T-cell (primary cell): ENCODE measurements around the gene PODXL2. TPM values are rescaled to one million over a fixed set of nuclear protein-coding genes. Genes with fewer than 3 reads are reported as not detected.

Experiments
- ATAC-seq, 4 experiments: fragments of 200-7000 bp in 3 of 4; fragments of 150-1000 bp in 1 of 4; cut with Tn5 transposase; replicated peaks in 1 of 4; 1 replicate in 3 of 4; 2 replicates in 1 of 4; pipeline ENCODE4 v1.10.0; 2021; ENCODE audit warnings: moderate library complexity in 3 of 4, mild to moderate bottlenecking in 2 of 4, moderate number of reproducible peaks in 1 of 4
- CTCF ChIA-PET, 2 donors: fragments of 300-600 bp; sonication (Branson Sonifier 250); formaldehyde crosslinking; loops; one replicate each; lab custom pipeline; 2022; ENCODE audit warnings: antibody characterized with exemption in 2 of 2; lab: Charles Lee
- POLR2A ChIA-PET, 2 donors: fragments of 300-600 bp; sonication (Branson Sonifier 250); formaldehyde crosslinking; loops; one replicate each; lab custom pipeline; 2022; ENCODE audit warnings: antibody characterized with exemption in 2 of 2; lab: Charles Lee
- DNase-seq, 35 experiments: peaks; one replicate each; pipeline versions ENCODE4 v3.0.0 to v3.0.0-alpha.2; 2013 to 2023
- H3K27ac ChIP-seq: one replicate; pipeline ENCODE4 v1.5.1; 2013; ENCODE audit warnings: low read length
- H3K27me3 ChIP-seq, 2 experiments: replicated peaks in 1 of 2; 1 replicate in 1 of 2; 2 replicates in 1 of 2; pipeline versions ENCODE4 v1.6.1 to v1.7.0; 2013; ENCODE audit warnings: low read length in 1 of 2, mixed read lengths in 1 of 2; ENCODE audit not compliant: control insufficient read depth in 2 of 2, insufficient read depth in 2 of 2; ENCODE audit errors: extremely low read depth in 1 of 2
- H3K36me3 ChIP-seq, 2 donors: 1 replicate in 1 of 2; 2 replicates in 1 of 2; pipeline versions ENCODE4 v1.6.1 to v1.7.0; 2013; ENCODE audit warnings: low read length in 1 of 2; ENCODE audit not compliant: control insufficient read depth in 2 of 2, insufficient read depth in 1 of 2; ENCODE audit errors: extremely low read depth in 1 of 2
- H3K4me1 ChIP-seq, 2 experiments: 1 replicate in 1 of 2; 2 replicates in 1 of 2; pipeline versions ENCODE4 v1.6.1 to v1.7.0; 2013; ENCODE audit warnings: low read length in 2 of 2, mixed read lengths in 1 of 2; ENCODE audit not compliant: insufficient read depth in 2 of 2, control insufficient read depth in 1 of 2; ENCODE audit errors: extremely low read depth in 1 of 2
- H3K4me3 ChIP-seq, 2 donors: 1 replicate in 1 of 2; 2 replicates in 1 of 2; pipeline versions ENCODE4 v1.5.1 to v1.7.0; 2013; ENCODE audit warnings: mild to moderate bottlenecking in 2 of 2, low read length in 1 of 2, moderate library complexity in 1 of 2; ENCODE audit not compliant: control insufficient read depth in 1 of 2; ENCODE audit errors: extremely low read depth in 1 of 2
- H3K9me3 ChIP-seq: 2 replicates; pipeline ENCODE4 v1.7.0; 2013
- H3K27ac Mint-ChIP-seq, 2 donors: one replicate each; pipeline ENCODE4 v1.8.0; 2020 to 2021; ENCODE audit warnings: mild to moderate bottlenecking in 2 of 2, mixed read lengths in 2 of 2
- H3K27me3 Mint-ChIP-seq, 2 donors: one replicate each; pipeline ENCODE4 v1.8.0; 2021 to 2022; ENCODE audit warnings: mixed read lengths in 2 of 2
- H3K36me3 Mint-ChIP-seq: one replicate; pipeline ENCODE4 v1.8.0; 2021; ENCODE audit warnings: mixed read lengths
- H3K4me1 Mint-ChIP-seq, 3 donors: one replicate each; pipeline ENCODE4 v1.8.0; 2020 to 2022; ENCODE audit warnings: mixed read lengths in 3 of 3, mild to moderate bottlenecking in 1 of 3
- H3K4me3 Mint-ChIP-seq, 3 donors: one replicate each; pipeline ENCODE4 v1.8.0; 2020 to 2022; ENCODE audit warnings: mild to moderate bottlenecking in 3 of 3, mixed read lengths in 3 of 3, moderate library complexity in 3 of 3
- H3K9me3 Mint-ChIP-seq, 3 donors: one replicate each; pipeline ENCODE4 v1.8.0; 2020 to 2022; ENCODE audit warnings: mixed read lengths in 3 of 3
- WGBS: methylation state at CpG from one replicate; pipeline ENCODE4 v1.1.5; 2013; ENCODE audit warnings: missing lambda C conversion rate; ENCODE audit not compliant: insufficient coverage; 5-methylcytosine and 5-hydroxymethylcytosine counted together
- total RNA-seq, 35 experiments: library from RNA in 6 of 35; stranded (reverse) in 6 of 35; fragments of 120-200 nt in 1 of 35; gene quantifications; one replicate each; pipeline versions ENCODE4 v1.2.1 to v1.2.4 and lab custom pipeline; 2013 to 2026

The PODXL2 gene
- total RNA-seq, 5 donors from 2014 or later (not counting 1 experiment from before 2014, with no cell fraction given), result 2.0 to 4.7 (median 4.2) TPM

DNA sequence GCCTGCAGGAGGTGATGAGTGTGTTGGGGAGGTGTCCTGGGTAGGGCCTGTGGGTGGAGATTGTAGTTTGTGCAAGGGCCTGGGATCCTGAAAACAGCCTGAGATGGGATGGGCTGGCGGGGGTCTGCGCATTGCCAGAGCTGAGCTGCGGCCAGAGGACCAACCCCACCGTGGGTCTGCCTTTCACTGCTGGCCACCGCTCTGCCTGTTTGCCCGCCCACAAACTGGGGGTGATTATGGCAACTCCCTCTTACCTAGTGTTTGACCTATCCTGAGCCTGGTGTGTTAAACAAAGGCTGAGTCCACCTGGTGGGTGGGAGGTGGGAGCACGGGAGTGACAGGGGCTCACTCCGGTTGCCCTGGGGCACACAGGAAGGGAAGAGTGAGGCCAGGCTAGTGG is 53.6 kb downstream of the PODXL2 start:
- Mint-ChIP-seq H3K9me3 (no peaks in the 10 kb centered on the region), H3K27me3 (no peaks in the 10 kb centered on the region), H3K36me3 (peaks cover 3% of the 10 kb centered on the region), H3K4me1 (peaks cover 7 to 21% (median 13%) of the 10 kb centered on the region in 3 donors), H3K27ac (peak overlapping the region in 1 of 2 donors; percentile 7), H3K4me3 (no peak overlapping the region)
- Histone ChIP-seq H3K4me3 (no peak overlapping the region), H3K27ac (no peak overlapping the region), H3K36me3 (peaks cover 10 to 14% of the 10 kb centered on the region in 2 donors), H3K9me3 (no peaks in the 10 kb centered on the region), H3K27me3 (no peaks in the 10 kb centered on the region), H3K4me1 (peaks cover 0 to 6% of the 10 kb centered on the region in 2 experiments)
- ChIA-PET CTCF (interaction anchor here in 1 of 2 donors (0.7 kb wide), 1 partner anchor 818 kb away, joined by 6 read pairs; no protein-coding TSS in a partner anchor), POLR2A (no interaction called here)
- peak in 3 of 35 experiments; percentile 2 to 21 (median 10) for DNase-seq
- no peak for ATAC-seq
- WGBS, result 93% methylated on average over 3 of the region's 8 CpGs

DNA sequence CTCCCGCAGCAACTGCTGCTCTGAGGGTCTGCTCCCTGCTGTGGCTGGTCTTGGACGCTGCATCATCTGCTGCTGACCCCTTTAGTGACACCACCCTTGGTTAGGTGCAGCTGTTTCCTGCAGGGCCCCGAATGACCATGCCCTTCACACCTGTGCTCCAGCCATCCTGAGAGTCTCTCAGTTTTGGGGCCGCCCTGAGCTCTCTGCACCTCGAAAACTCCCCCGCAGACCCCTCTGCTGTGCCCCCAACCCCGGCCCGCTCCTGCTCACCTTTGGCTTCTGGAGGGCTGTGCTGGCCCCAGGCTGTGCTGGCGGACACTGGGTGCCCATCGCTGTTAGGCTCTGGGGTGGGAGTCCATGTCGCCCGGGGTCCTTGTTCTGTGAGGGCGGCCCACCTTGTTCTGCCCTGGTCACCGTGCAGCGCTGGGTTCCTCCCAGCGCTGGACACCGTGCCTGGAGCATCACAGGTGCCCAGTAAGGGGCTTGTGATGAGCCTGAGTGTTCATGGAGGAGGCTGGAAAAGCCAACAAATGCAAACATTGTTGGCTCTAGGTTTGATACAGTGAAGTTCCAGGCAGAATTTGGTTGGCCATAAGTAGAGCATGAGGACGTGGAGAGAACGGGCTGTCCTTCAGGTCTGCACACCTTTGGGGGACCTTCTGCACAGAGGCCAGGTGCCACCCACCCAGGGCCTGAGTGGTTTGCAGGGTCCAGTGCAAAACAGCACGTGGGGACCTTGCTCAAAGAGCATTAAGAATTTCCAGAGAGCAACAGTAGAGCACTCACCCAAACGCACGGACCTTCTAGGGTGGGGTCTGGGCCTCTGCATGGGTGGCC is 56.1 kb downstream of the PODXL2 start:
- H3K4me3 ChIP-seq, result no peak overlapping the region
- H3K4me1 ChIP-seq, result peaks cover 0 to 6% of the 10 kb centered on the region in 2 experiments
- no peak overlapping the region for H3K27ac ChIP-seq
- ChIA-PET CTCF (no interaction called here), POLR2A (no interaction called here)
- H3K27ac Mint-ChIP-seq, result no peak overlapping the region
- no peaks in the 10 kb centered on the region for H3K9me3 ChIP-seq
- peaks cover 2 to 7% of the 10 kb centered on the region in 2 donors for H3K36me3 ChIP-seq
- H3K4me1 Mint-ChIP-seq, result peaks cover 7 to 12% (median 9%) of the 10 kb centered on the region in 3 donors
- H3K9me3 Mint-ChIP-seq, result no peaks in the 10 kb centered on the region
- ATAC-seq, result no peak
- H3K4me3 Mint-ChIP-seq, result no peak overlapping the region
- no peaks in the 10 kb centered on the region for H3K27me3 Mint-ChIP-seq
- H3K36me3 Mint-ChIP-seq, result no peaks in the 10 kb centered on the region
- H3K27me3 ChIP-seq, result peaks cover 0 to 15% of the 10 kb centered on the region in 2 experiments
- peak in 1 of 35 experiments; percentile 0 for DNase-seq
- 83% methylated on average over 20 of the region's 22 CpGs for WGBS

DNA sequence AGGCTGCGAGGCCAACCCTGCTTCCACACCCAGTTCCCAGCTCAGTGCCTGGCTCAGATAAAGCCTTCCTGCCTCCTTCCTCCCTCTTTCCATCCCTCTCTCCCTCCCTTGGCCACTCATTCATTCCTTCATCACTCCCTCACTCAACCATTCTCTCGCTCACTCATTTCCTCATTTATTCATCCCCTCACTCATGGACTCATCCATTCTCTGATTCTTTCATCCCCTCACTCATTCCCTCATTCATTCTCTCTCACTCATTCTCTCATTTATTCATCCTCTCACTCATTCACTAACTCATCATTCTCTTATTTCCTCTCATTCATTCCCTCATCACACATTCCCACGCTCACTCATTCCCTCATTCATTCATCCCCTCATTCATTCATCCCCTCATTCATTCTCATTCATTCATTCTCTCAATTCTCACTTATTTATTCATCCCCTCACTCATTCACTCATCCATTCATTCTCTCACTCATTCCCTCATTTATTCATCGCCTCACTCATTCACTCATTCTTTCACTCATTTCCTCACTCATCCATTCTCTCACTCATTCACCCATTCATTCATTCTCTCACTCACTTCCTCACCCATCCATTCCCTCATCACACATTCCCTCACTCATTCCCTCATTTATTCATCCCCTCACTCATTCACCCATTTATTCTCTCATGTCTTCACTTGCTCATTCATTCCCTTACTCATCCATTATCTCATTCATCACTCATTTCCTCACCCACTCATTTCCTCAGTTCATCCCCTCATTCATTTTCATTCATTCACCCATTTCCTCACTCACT is 56.9 kb downstream of the PODXL2 start:
- H3K27ac Mint-ChIP-seq, result no peak overlapping the region
- no peaks in the 10 kb centered on the region for H3K9me3 Mint-ChIP-seq
- ChIA-PET CTCF (no interaction called here), POLR2A (no interaction called here)
- H3K4me1 Mint-ChIP-seq, result peaks cover 7 to 12% (median 9%) of the 10 kb centered on the region in 3 donors
- H3K27ac ChIP-seq, result no peak overlapping the region
- no peak for DNase-seq
- no peak overlapping the region for H3K4me3 ChIP-seq
- no peaks in the 10 kb centered on the region for H3K27me3 Mint-ChIP-seq
- no peaks in the 10 kb centered on the region for H3K9me3 ChIP-seq
- H3K36me3 Mint-ChIP-seq, result no peaks in the 10 kb centered on the region
- H3K27me3 ChIP-seq, result peaks cover 0 to 21% of the 10 kb centered on the region in 2 experiments
- peaks cover 0 to under 1% of the 10 kb centered on the region in 2 donors for H3K36me3 ChIP-seq
- H3K4me1 ChIP-seq, result peaks cover 0 to 6% of the 10 kb centered on the region in 2 experiments
- 89% methylated on average over 4 of the region's 4 CpGs for WGBS
- no peak for ATAC-seq
- no peak overlapping the region for H3K4me3 Mint-ChIP-seq

DNA sequence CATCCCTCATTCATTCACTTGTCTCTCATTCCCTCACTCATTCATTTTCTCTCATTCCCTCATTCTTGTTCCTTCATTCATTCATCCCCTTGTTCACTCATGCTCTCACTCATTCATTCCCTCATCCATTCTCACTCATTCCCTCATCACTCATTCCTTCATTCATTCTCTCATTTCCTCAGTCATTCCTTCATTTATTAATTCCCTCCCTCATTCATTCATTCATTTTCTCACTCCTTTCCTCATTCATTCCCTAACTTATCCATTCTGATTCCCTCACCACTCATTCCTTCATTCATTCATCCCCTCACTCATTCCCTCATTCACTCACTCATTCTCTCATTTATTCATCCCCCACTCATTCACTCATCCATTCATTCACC is 57.5 kb downstream of the PODXL2 start:
- peaks cover 0 to 6% of the 10 kb centered on the region in 2 experiments for H3K4me1 ChIP-seq
- DNase-seq (no peak), ATAC-seq (no peak)
- peaks cover 0 to 26% of the 10 kb centered on the region in 2 experiments for H3K27me3 ChIP-seq
- Mint-ChIP-seq H3K36me3 (no peaks in the 10 kb centered on the region), H3K27ac (no peak overlapping the region), H3K4me1 (peaks cover 7 to 12% (median 9%) of the 10 kb centered on the region in 3 donors), H3K4me3 (no peak overlapping the region), H3K27me3 (no peaks in the 10 kb centered on the region), H3K9me3 (no peaks in the 10 kb centered on the region)
- no peaks in the 10 kb centered on the region for H3K9me3 ChIP-seq
- no peak overlapping the region for H3K4me3 ChIP-seq
- no peaks in the 10 kb centered on the region for H3K36me3 ChIP-seq
- ChIA-PET CTCF (no interaction called here), POLR2A (no interaction called here)
- no peak overlapping the region for H3K27ac ChIP-seq

DNA sequence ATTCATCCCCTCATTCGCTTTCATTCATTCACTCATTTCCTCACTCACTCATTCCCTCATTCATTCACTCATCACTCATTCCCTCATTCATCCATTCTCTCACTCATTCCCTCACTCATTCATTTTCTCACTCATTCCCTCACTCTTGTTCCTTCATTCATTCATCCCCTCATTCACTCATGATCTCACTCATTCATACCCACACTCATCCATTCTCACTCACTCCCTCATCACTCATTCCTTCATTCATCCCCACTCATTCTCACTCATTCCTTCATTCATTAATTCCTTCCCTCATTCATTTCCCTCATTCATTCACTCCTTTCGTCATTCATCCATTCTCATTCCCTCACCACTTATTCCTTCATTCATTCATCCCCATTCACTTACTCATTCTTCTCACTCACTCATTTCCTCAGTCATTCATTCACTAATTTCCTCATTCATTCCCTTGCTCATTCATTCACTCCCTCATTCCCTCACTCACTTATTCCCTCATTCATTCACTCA is 58.3 kb downstream of the PODXL2 start:
- 100% methylated on average over 2 of the region's 2 CpGs for WGBS
- Histone ChIP-seq H3K36me3 (no peaks in the 10 kb centered on the region), H3K9me3 (no peaks in the 10 kb centered on the region), H3K4me1 (peaks cover 0 to 6% of the 10 kb centered on the region in 2 experiments), H3K27ac (no peak overlapping the region), H3K4me3 (no peak overlapping the region), H3K27me3 (peaks cover 0 to 27% of the 10 kb centered on the region in 2 experiments)
- no peak overlapping the region for H3K27ac Mint-ChIP-seq
- no peak overlapping the region for H3K4me3 Mint-ChIP-seq
- POLR2A ChIA-PET, result no interaction called here
- no peaks in the 10 kb centered on the region for H3K36me3 Mint-ChIP-seq
- DNase-seq, result no peak
- CTCF ChIA-PET, result no interaction called here
- H3K9me3 Mint-ChIP-seq, result no peaks in the 10 kb centered on the region
- no peaks in the 10 kb centered on the region for H3K27me3 Mint-ChIP-seq
- ATAC-seq, result no peak
- peaks cover 7 to 12% (median 9%) of the 10 kb centered on the region in 3 donors for H3K4me1 Mint-ChIP-seq

DNA sequence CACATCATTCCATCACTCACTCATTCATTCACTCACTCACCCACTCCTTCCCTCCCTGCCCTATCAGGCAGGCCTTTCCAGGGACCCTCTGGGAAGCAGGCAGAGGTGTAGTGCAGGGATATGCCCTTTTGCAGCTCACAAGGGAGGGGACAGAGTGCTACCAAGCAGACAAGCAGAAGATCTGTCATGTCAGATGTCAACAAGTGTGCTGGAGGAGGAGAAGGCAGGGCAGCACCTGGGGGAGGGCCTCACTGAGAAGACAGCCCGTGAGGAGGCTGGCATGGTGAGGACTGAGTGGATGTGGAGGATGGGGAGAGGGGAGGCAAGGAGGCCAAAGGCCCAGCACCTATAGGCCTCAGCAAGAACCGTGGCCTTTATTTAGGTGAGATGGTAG is 59.0 kb downstream of the PODXL2 start:
- CTCF ChIA-PET, result no interaction called here

More for the DNA sequence above, 59.0 kb downstream of the PODXL2 start:
- no CpG with 5 or more reads among the region's 2 CpGs for WGBS
- H3K4me3 ChIP-seq, result no peak overlapping the region
- Mint-ChIP-seq H3K36me3 (no peaks in the 10 kb centered on the region), H3K4me1 (peaks cover 7 to 12% (median 9%) of the 10 kb centered on the region in 3 donors), H3K4me3 (no peak overlapping the region), H3K27ac (no peak overlapping the region), H3K9me3 (no peaks in the 10 kb centered on the region), H3K27me3 (no peaks in the 10 kb centered on the region)
- H3K27me3 ChIP-seq, result peaks cover 0 to 27% of the 10 kb centered on the region in 2 experiments
- DNase-seq, result peak in 1 of 35 experiments; percentile 1
- H3K9me3 ChIP-seq, result no peaks in the 10 kb centered on the region
- no peaks in the 10 kb centered on the region for H3K36me3 ChIP-seq
- peaks cover 0 to 6% of the 10 kb centered on the region in 2 experiments for H3K4me1 ChIP-seq
- POLR2A ChIA-PET, result no interaction called here
- ATAC-seq, result no peak
- no peak overlapping the region for H3K27ac ChIP-seq
